Measurements from ENCODE around the gene RASL12.
"Not testable (repeated sequence)": the region's sequence is repeated elsewhere in the genome, so short reads cannot be mapped to it uniquely, and the experiment has no call there.

The RASL12 gene

GRCh38 chr15:65067645-65068402 is at the start of gene RASL12:
Gene RASL12 (minus strand): TSS chr15:65067991. CDS start chr15:65067835, 156 bp downstream.
- no peak for DNase-seq (ENCODE audit: low spot score)

GRCh38 chr15:65115542-65115941 is 47.8 kb upstream of the RASL12 start:
- DNase-seq (ENCODE audit: low spot score): no peak

DNA sequence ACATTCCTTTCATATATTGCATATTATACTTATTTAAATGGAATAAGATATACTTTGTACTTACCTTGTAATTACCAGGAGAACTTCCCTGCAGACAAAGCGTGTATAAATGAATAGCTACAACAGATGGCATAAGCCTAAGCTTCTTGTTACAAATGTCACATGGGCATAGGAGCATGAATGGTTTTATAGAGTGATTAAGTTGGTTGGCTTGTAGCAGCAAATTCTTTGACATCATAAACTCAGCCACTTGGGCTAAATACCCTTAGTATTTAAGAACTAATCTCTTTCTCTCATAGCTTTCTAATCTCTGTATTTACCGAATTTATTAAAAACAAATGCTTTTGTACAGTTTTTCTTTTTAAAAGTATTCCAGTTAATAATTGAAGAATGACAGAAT is 47.3 kb upstream of the RASL12 start, which contains the start of gene UBAP1L:
UBAP1L (minus strand) TSS at position 115 of the 400 bp plus-strand sequence. CDS start 8,985 bp downstream, outside the sequence.
- DNase-seq (ENCODE audit: low spot score): no peak

- no peak for DNase-seq (ENCODE audit: low spot score)
Measured at GRCh38 chr15:65110676-65111292, 43.0 kb upstream of the RASL12 start.

- DNase-seq (ENCODE audit: low spot score): no peak
Measured at GRCh38 chr15:65106011-65106590, 38.3 kb upstream of the RASL12 start.

DNA sequence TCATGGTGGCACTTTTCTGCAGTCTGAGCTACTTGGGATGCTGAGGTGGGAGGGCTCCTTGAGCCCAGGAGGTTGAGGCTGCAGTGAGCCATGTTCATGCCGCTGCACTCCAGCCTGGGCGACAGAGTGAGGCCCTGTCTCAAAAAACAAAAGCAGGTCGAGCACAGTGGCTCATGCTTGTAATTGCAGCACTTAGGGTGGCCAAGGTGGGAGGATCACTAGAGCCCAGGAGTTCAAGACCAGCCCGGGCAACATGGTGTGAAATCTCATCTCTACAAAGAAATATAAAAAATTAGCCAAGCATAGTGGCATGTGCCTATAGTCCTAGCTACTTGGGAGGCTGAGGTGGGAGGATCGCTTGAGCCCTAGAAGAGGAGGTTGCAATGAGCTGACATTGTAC is 37.2 kb upstream of the RASL12 start:
- no peak for DNase-seq (ENCODE audit: low spot score)

DNA sequence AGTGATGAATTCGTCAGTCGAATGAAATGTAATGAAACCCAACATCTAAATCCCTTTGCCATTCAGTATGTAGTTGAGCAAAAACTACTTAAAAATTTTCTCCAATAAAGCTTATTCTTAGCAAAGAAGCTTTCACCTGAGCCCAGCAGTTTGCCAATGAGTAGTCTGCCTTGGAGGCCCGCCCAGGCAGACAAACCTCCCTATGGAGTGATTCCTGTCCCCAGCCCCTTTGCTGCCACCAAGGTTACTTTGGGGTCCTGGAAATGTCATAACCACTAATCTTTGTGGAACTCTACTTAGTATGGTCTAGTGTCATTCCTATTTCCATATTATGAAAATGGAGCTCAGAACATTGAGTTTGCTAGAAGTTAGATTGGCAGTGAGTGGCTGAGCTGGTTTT is 35.1 kb upstream of the RASL12 start:
- no peak for DNase-seq (ENCODE audit: low spot score)

GRCh38 chr15:65101891-65102708 is 34.3 kb upstream of the RASL12 start:
- no peak for DNase-seq (ENCODE audit: low spot score)

- peak; percentile 67 for DNase-seq (ENCODE audit: low spot score)
Measured at GRCh38 chr15:65101411-65101890, 33.7 kb upstream of the RASL12 start.

- no peak for DNase-seq (ENCODE audit: low spot score)
Measured at GRCh38 chr15:65100442-65100841, 32.7 kb upstream of the RASL12 start.

- DNase-seq (ENCODE audit: low spot score): not testable (repeated sequence)
Measured at GRCh38 chr15:65099801-65100200, 32.0 kb upstream of the RASL12 start.

DNA sequence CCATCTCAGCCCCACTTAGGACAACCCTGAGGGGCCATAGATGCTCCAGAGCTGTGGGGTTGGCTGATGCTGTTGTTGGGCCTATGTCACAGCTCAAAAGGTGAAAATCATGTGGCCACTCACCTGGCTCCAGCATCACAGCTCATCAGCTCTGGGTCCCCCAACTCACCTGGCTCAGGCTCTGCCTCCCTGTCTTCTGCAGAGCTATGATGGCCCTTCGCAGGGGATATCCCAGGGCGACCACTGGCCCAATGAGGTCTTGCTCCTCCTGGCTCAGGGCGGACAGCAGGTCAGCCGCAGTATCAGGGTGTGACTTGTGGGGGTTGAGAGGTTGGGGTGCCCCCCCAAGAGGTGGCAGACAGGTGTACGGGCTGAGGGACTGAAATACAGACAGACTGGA is 31.5 kb upstream of the RASL12 start:
- no peak for DNase-seq (ENCODE audit: low spot score)

DNA sequence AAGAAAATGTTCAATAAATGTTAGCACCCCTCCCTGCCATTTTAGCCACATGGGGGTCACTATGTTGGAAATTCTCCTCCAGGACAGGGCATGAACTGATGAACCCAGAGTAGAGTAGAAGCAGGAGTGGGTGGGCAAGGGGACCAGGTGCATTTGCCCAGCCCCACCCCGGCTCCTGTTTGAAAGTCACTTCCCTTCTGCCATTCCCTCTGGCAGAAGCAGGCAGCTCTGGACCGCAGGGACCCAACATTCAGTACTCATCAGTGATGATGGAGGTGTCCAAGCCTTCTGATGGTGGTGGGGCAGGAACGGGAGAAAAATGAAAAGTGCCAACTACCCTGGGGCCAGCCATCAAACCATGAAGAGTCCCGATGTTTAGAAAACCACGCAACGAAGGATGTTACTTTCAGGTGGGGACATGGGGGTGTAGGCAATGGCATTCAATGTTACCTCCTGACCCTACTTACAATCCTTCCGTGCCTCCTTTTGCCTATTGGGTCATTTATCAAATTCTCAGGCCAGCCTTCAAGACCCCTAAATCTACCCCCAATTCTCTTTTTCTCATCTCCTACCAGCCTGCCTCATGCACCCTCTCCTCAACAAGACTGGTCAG is 30.0 kb upstream of the RASL12 start:
- DNase-seq (ENCODE audit: low spot score): no peak

- DNase-seq (ENCODE audit: low spot score): no peak
Measured at GRCh38 chr15:65096481-65097385, 28.9 kb upstream of the RASL12 start.

DNA sequence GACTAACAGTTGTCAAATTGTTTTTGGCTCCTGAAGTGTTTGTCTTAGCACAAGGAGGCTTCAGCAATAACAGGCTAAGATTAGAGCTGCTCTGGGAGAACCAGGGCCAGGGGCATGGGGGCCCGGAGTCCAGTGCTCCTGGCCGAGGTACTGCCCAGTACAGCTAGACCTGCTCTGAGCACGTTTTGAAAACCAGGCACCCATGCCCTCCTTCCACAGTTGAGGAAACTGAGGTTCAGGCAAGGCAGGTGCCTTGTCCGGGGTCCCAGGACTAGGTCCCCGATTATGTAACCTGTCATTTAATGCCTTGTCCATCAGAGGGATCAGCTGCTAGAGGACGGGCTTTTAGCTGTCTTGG is 27.9 kb upstream of the RASL12 start:
- DNase-seq (ENCODE audit: low spot score): no peak

GRCh38 chr15:65095011-65095746 is 27.4 kb upstream of the RASL12 start:
- no peak for DNase-seq (ENCODE audit: low spot score)

DNA sequence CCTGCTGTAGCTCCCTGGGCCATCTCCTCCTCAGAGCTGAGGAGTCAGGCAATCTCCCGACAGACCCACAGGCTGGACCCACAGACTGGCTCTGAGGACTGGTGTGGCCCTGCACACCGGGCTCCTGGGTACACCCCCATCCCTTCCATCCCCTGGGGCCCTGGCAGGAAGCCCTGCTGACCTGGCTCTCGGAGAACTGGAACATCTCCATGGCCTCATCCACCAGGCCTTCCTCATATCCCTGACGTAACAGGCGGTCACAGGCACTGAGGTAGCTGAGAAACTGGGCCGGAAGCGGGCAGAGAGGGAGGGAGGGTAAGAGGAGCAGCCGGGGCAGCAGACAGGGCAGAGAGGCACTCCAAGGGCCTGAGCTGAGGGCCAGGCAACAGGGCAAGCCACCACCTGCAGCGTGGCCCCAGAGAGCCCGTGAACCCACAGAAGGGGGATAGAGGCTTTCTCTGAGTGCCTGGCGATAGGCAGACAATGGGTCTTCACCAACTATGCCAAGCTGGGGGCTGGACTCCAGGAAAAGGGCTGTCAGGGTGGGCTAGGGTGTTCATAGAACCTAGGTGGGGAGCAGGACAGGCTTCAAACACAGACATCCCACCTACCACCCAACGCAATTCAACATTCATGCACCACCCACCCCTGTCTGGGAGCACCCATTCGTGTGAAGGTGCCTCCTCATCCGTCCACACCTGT is 26.7 kb upstream of the RASL12 start:
- DNase-seq (ENCODE audit: low spot score): no peak

DNA sequence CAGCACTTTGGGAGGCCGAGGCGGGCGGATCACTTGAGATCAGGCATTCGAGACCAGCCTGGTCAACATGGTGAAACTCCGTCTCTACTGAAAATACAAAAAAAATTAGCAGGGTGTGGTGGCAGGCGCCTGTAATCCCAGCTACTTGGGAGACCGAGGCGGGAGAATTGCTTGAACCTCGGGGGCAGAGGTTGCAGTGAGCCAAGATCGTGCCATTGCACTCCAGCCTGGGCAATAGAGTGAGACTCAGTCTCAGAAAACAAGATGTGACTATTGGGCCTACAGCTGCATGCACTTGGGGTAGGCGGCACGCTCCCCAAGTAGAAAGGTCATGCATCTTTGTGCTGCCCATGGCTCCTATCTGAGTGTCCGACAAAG is 26.0 kb upstream of the RASL12 start:
- not testable (repeated sequence) for DNase-seq (ENCODE audit: low spot score)
